ENCODE data around the gene STRN.
"Not testable (repeated sequence)": the region's sequence is repeated elsewhere in the genome, so short reads cannot be mapped to it uniquely, and the experiment has no call there.

STRN gene

DNA sequence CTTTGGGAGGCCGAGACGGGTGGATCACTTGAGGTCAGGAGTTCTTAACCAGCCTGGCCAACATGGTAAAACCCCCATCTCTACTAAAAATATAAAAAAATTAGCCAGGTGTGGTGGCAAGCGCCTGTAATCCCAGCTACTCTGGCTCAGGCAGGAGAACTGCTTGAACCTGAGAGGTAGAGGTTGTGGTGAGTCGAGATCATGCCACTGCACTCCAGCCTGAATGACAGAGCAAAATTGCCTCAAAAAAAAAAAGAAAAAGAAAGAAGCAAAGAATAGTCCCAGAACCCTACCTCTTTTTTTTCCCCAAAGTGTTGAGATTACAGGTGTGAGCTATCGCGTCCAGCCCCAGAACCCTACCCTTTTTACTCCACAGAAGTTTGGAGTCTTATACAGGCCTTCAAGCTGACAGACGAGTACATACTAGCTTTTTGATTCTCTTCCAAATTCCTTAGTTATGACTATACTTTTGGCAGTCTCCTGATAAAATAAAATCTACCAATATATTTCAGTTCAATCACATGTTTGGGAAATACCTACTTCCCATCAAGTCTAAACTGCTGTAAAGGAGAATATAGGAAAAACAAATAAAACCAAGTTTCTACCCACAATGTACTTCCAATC, 35.4 kb downstream of the STRN start:
- not testable (repeated sequence) for H3K27me3 ChIP-seq (ENCODE audit: insufficient read depth, poor library complexity, severe bottlenecking); DNase-seq (ENCODE audit: low read depth in 1 of 2, low spot score in 1 of 2); H3K27ac ChIP-seq (replicated peaks); H3K4me3 ChIP-seq (replicated peaks; ENCODE audit: insufficient read depth, low read length)

DNA sequence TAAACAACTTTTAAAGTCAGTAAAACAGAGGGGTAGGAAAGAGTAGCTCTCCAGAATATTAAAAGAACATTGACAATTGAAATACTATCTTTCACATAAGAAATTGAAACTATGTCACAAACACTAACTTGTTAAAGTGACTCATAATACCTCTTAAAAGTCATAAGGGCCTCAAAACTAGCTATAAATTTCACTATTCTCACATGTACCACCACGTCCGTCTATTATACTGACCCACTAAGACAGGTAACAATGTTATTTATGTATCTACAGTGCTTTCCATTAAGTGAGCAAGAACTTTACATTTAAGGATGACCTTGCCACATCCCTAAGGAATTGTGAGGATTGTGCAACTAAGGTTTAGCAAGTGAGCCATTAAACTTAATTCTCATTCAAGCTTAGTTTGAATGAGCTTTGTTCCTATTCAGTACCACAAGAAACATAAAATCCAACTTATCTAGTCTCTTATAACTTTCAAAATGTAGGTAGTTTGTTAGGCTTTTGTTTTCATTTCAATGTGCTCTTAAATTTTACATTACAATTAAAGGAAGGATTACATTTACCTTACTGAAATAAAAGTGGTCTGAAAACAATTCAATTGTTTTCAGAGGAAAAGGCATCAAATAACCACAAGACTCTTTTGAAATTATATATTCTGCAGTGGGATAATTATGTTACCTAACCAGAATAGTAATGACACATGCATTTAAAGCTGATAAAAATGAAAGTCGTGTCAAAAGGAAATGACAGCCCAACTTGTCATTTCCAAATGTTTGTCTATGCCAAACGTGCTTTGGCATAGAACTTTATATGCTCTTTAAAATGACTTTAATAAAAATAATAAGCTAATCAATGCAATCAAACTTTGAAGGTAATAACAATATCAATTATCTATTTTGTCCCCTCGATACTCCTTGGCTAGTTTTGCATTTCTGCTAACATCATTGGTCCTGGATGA, 39.9 kb downstream of the STRN start:
- H3K4me3 ChIP-seq (replicated peaks; ENCODE audit: insufficient read depth, low read length); DNase-seq (ENCODE audit: low read depth in 1 of 2, low spot score in 1 of 2); H3K27me3 ChIP-seq (ENCODE audit: insufficient read depth, poor library complexity, severe bottlenecking); H3K27ac ChIP-seq (replicated peaks): not testable (repeated sequence)

DNA sequence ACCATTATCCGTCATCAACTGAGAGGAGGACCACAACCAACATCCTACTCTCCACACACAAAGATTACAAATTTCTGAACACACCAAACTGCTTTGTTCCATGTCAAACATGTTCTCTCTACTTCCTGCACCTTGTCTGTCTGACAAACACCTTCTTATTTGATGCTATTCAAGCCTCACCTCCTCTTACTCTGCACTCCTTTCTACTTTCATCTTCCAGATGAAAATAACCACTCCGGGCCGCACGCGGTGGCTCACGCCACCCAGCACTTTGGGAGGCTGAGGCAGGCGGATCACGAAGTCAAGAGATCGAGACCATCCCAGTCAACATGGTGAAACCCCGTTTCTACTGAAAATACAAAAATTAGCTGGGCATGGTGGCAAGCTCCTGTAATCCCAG, 43.7 kb downstream of the STRN start:
- DNase-seq (ENCODE audit: low read depth in 1 of 2, low spot score in 1 of 2); H3K4me3 ChIP-seq (replicated peaks; ENCODE audit: insufficient read depth, low read length); H3K27me3 ChIP-seq (ENCODE audit: insufficient read depth, poor library complexity, severe bottlenecking); H3K27ac ChIP-seq (replicated peaks): not testable (repeated sequence)

DNA sequence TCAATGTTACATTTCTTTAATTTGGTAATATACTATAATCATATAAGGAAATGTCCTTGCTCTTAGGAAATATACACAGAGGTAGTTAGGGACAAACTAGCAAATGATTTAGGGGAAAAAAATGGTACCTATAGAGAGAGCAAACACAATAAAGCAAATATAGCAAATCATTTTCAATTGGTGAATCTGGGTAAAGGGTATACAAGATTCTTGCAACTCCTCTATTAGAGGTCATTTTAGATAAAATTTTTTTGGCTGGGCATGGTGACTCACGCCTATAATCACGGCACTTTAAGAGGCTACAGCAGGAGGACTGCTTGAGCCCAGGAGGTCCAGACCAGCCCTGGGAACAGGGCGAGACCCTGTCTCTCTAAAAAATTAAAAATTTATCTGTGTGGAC, 44.4 kb downstream of the STRN start:
- Histone ChIP-seq H3K27ac (replicated peaks) (no peak overlapping the region), H3K27me3 (ENCODE audit: insufficient read depth, poor library complexity, severe bottlenecking) (no peaks in the 10 kb centered on the region), H3K4me3 (replicated peaks; ENCODE audit: insufficient read depth, low read length) (no peak overlapping the region)
- no peak for DNase-seq (ENCODE audit: low read depth in 1 of 2, low spot score in 1 of 2)
- TF ChIP-seq POLR2AphosphoS5 (IDR thresholded peaks at IDR 0.05; ENCODE audit: low read depth) = no peak
- TF ChIP-seq, protein P1, sequence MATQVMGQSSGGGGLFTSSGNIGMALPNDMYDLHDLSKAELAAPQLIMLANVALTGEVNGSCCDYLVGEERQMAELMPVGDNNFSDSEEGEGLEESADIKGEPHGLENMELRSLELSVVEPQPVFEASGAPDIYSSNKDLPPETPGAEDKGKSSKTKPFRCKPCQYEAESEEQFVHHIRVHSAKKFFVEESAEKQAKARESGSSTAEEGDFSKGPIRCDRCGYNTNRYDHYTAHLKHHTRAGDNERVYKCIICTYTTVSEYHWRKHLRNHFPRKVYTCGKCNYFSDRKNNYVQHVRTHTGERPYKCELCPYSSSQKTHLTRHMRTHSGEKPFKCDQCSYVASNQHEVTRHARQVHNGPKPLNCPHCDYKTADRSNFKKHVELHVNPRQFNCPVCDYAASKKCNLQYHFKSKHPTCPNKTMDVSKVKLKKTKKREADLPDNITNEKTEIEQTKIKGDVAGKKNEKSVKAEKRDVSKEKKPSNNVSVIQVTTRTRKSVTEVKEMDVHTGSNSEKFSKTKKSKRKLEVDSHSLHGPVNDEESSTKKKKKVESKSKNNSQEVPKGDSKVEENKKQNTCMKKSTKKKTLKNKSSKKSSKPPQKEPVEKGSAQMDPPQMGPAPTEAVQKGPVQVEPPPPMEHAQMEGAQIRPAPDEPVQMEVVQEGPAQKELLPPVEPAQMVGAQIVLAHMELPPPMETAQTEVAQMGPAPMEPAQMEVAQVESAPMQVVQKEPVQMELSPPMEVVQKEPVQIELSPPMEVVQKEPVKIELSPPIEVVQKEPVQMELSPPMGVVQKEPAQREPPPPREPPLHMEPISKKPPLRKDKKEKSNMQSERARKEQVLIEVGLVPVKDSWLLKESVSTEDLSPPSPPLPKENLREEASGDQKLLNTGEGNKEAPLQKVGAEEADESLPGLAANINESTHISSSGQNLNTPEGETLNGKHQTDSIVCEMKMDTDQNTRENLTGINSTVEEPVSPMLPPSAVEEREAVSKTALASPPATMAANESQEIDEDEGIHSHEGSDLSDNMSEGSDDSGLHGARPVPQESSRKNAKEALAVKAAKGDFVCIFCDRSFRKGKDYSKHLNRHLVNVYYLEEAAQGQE (IDR thresholded peaks at IDR 0.05; ENCODE audit: insufficient replicate concordance, low read depth) = no peak
- no peak for TF ChIP-seq GABPA (IDR thresholded peaks at IDR 0.05; ENCODE audit: low read depth)
- TF ChIP-seq, protein P2, sequence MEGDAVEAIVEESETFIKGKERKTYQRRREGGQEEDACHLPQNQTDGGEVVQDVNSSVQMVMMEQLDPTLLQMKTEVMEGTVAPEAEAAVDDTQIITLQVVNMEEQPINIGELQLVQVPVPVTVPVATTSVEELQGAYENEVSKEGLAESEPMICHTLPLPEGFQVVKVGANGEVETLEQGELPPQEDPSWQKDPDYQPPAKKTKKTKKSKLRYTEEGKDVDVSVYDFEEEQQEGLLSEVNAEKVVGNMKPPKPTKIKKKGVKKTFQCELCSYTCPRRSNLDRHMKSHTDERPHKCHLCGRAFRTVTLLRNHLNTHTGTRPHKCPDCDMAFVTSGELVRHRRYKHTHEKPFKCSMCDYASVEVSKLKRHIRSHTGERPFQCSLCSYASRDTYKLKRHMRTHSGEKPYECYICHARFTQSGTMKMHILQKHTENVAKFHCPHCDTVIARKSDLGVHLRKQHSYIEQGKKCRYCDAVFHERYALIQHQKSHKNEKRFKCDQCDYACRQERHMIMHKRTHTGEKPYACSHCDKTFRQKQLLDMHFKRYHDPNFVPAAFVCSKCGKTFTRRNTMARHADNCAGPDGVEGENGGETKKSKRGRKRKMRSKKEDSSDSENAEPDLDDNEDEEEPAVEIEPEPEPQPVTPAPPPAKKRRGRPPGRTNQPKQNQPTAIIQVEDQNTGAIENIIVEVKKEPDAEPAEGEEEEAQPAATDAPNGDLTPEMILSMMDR (IDR thresholded peaks at IDR 0.05; ENCODE audit: insufficient read depth, low read length) = no peak
- TF ChIP-seq SPI1 (IDR thresholded peaks at IDR 0.05; ENCODE audit: borderline replicate concordance, low read depth) = no peak

DNA sequence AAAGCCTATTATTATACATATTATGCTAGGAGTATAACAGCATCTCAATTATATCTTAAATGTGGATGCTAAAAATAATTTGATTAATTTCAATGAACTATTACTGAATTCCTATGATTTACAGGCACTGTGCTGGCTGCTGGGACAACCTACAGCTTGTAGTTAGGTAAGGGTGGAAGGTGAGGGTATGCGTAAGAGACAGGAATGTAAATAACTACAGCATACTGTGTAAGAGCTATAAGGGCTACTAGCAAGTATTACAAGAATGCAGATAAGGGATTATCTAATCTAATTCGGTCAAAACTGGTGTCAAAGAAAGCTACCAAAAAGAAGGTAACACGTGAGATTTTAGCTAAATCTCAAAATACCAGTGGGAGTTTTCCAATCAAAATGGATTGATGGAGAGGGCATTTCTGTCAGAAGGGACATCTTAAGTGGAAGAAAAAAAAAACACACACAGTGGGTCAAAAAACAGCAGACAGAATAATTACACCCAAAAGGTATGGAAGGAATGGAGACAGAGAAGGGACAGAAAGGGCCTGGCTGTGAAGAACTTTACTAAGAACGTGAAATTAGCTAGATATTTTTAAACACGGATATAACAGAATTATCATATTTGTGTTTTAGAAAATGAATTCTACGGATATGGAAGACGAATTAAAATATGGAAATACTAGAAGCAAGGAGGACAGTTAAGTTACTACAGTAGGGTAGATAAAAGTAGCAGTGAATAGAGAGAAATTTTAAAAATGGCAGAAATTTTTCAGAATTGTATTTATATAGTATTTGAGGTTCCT, 47.1 kb downstream of the STRN start:
- Histone ChIP-seq H3K27me3 (ENCODE audit: insufficient read depth, poor library complexity, severe bottlenecking) (no peaks in the 10 kb centered on the region), H3K27ac (replicated peaks) (no peak overlapping the region), H3K4me3 (replicated peaks; ENCODE audit: insufficient read depth, low read length) (no peak overlapping the region)
- no peak for DNase-seq (ENCODE audit: low read depth in 1 of 2, low spot score in 1 of 2)
- TF ChIP-seq, protein P1 (IDR thresholded peaks at IDR 0.05; ENCODE audit: insufficient replicate concordance, low read depth) = no peak
- TF ChIP-seq GABPA (IDR thresholded peaks at IDR 0.05; ENCODE audit: low read depth) (no peak), SPI1 (IDR thresholded peaks at IDR 0.05; ENCODE audit: borderline replicate concordance, low read depth) (no peak)

Data from HL-60 (cell line).